HepG2 (cell line): ENCODE measurements around the gene MYL11. TPM values are rescaled to one million over a fixed set of nuclear protein-coding genes. Genes with fewer than 3 reads are reported as not detected.

Source experiments
- ATAC-seq: fragments of 200-7000 bp; cut with Tn5 transposase; 3 replicates; pipeline ENCODE4 v1.9.1; 2020; ENCODE audit warnings: mild to moderate bottlenecking, moderate library complexity
- BruUV-seq: library from RNA; stranded (reverse); fragments of 400-500 nt; replicated peaks from 2 replicates; lab custom pipeline; 2021; lab: Mats Ljungman, UMichigan
- CTCF ChIA-PET: fragments of 300-600 bp; formaldehyde crosslinking; extraction: SDS; loops from one replicate; lab custom pipeline; 2021; ENCODE audit warnings: low total read pairs, inconsistent platforms, low intra/inter-chr PET ratio; lab: Yijun Ruan, JAX
- POLR2A ChIA-PET: fragments of 350-600 bp; sonication (Branson Sonifier 250); formaldehyde crosslinking; loops from one replicate; lab custom pipeline; 2020; ENCODE audit warnings: antibody characterized with exemption, inconsistent platforms; lab: Yijun Ruan, JAX
- DNase-seq: peaks from one replicate; pipeline ENCODE4 v3.0.0-alpha.2; 2015; ENCODE audit warnings: low spot score
- FAIRE-seq: peaks from 3 replicates; lab custom pipeline; 2011; peaks lifted over from hg19 to GRCh38; lab: Jason Lieb, UNC
- H2AFZ ChIP-seq: one replicate; pipeline ENCODE4 v1.6.1; 2011; ENCODE audit warnings: low read length, inconsistent platforms
- H3K27ac ChIP-seq: fragments of 300-600 bp; 3 replicates; pipeline ENCODE4 v1.8.0; 2011; ENCODE audit warnings: mixed run types, mild to moderate bottlenecking, mixed read lengths, low read length, inconsistent platforms; ENCODE audit not compliant: insufficient read depth; ENCODE audit errors: extremely low read length
- H3K27me3 ChIP-seq, 2 experiments: fragments of 200-600 bp in 1 of 2; 2 replicates in 1 of 2; 3 replicates in 1 of 2; pipeline versions ENCODE4 v1.6.0 to v1.8.0; 2011; ENCODE audit warnings: low read length in 2 of 2, mild to moderate bottlenecking in 2 of 2, moderate library complexity in 2 of 2, inconsistent platforms in 1 of 2; ENCODE audit not compliant: insufficient read depth in 2 of 2, control insufficient read depth in 1 of 2
- H3K36me3 ChIP-seq, 2 experiments: fragments of 200-600 bp in 1 of 2; replicated peaks in 1 of 2; 2 replicates in 1 of 2; 3 replicates in 1 of 2; pipeline versions ENCODE4 v1.5.1 to v1.8.0; 2011; ENCODE audit warnings: low read length in 2 of 2, inconsistent platforms in 1 of 2; ENCODE audit not compliant: insufficient read depth in 2 of 2, control insufficient read depth in 1 of 2
- H3K4me1 ChIP-seq: 2 replicates; pipeline ENCODE4 v1.5.1; 2012; ENCODE audit warnings: low read length, inconsistent platforms; ENCODE audit not compliant: insufficient read depth
- H3K4me2 ChIP-seq: 2 replicates; pipeline ENCODE4 v1.6.0; 2011; ENCODE audit warnings: low read depth, low read length, inconsistent platforms
- H3K4me3 ChIP-seq, 3 experiments: fragments of 200-600 bp in 1 of 3; sonication (generic), shearing (Covaris generic) in 1 of 3; replicated peaks in 1 of 3; 2 replicates each; pipeline ENCODE4 v1.5.1; 2011 to 2016; ENCODE audit warnings: low read length in 3 of 3, inconsistent platforms in 2 of 3, low read depth in 2 of 3, mild to moderate bottlenecking in 2 of 3, control low read depth in 1 of 3, mixed read lengths in 1 of 3; ENCODE audit not compliant: insufficient read depth in 1 of 3
- H3K79me2 ChIP-seq: one replicate; pipeline ENCODE4 v1.6.1; 2011; ENCODE audit warnings: low read length, inconsistent platforms; ENCODE audit not compliant: insufficient read depth
- H3K9ac ChIP-seq: 2 replicates; pipeline ENCODE4 v1.6.0; 2011; ENCODE audit warnings: mild to moderate bottlenecking, low read depth, low read length, inconsistent platforms; ENCODE audit not compliant: insufficient read depth
- H3K9me3 ChIP-seq: 2 replicates; pipeline ENCODE4 v1.5.1; 2012; ENCODE audit warnings: mild to moderate bottlenecking, low read length
- H4K20me1 ChIP-seq: 2 replicates; pipeline ENCODE4 v1.6.0; 2011; ENCODE audit warnings: inconsistent platforms, mild to moderate bottlenecking, low read length, moderate library complexity; ENCODE audit not compliant: insufficient read depth
- CCAR2 ChIP-seq: fragments of 200-400 bp; formaldehyde crosslinking; optimal IDR thresholded peaks from 2 replicates; pipeline ENCODE3; 2018; ENCODE audit warnings: low read depth, mild to moderate bottlenecking, low read length, moderate library complexity
- FOXK1 ChIP-seq: sonication (generic); formaldehyde crosslinking; IDR thresholded peaks from 2 replicates; pipeline ENCODE4 v1.4.0; 2020; ENCODE audit warnings: low read depth, missing genetic modification reagents, borderline replicate concordance
- FOXO1 ChIP-seq: sonication (generic); formaldehyde crosslinking; IDR thresholded peaks from 2 replicates; pipeline ENCODE4 v1.4.0; 2020; ENCODE audit warnings: missing genetic modification reagents
- FOXP1 ChIP-seq, 2 experiments: fragments of 450-650 bp in 1 of 2; IDR thresholded peaks; 2 replicates each; pipeline ENCODE4 v1.6.1; 2017 to 2018; ENCODE audit warnings: antibody characterized with exemption in 1 of 2
- FUBP1 ChIP-seq: sonication (generic); formaldehyde crosslinking; IDR thresholded peaks from 2 replicates; pipeline ENCODE4 v1.5.1; 2020; ENCODE audit warnings: missing genetic modification reagents, mild to moderate bottlenecking, borderline replicate concordance
- HMG20B ChIP-seq: conservative IDR thresholded peaks from 2 replicates; pipeline ENCODE4 v1.6.1; 2016; ENCODE audit warnings: missing genetic modification reagents, missing compliant biosample characterization
- PATZ1 ChIP-seq: sonication (generic); formaldehyde crosslinking; IDR thresholded peaks from 2 replicates; pipeline ENCODE4 v1.4.0; 2020; ENCODE audit warnings: missing genetic modification reagents
- PHF8 ChIP-seq: sonication (generic); formaldehyde crosslinking; IDR thresholded peaks from 2 replicates; pipeline ENCODE4 v1.5.0; 2020; ENCODE audit warnings: missing genetic modification reagents
- SNAI1 ChIP-seq: sonication (generic); formaldehyde crosslinking; IDR thresholded peaks from 2 replicates; pipeline ENCODE4 v1.5.0; 2020; ENCODE audit warnings: mild to moderate bottlenecking, missing genetic modification reagents, borderline replicate concordance
- ZBTB21 ChIP-seq: sonication (generic); formaldehyde crosslinking; IDR thresholded peaks from 2 replicates; pipeline ENCODE4 v1.4.0; 2020; ENCODE audit warnings: missing genetic modification reagents
- ZBTB7B ChIP-seq: sonication (generic); formaldehyde crosslinking; IDR thresholded peaks from 2 replicates; pipeline ENCODE4 v1.4.0; 2020; ENCODE audit warnings: missing genetic modification reagents
- ZFP82 ChIP-seq: sonication (generic); formaldehyde crosslinking; IDR thresholded peaks from 2 replicates; pipeline ENCODE4 v1.5.1; 2020; ENCODE audit warnings: mild to moderate bottlenecking, missing genetic modification reagents, borderline replicate concordance
- WGBS: methylation state at CpG from one replicate; pipeline ENCODE4 v1.1.6; 2017; ENCODE audit warnings: low lambda C conversion rate; 5-methylcytosine and 5-hydroxymethylcytosine counted together
- in situ Hi-C: cut with HindIII; loops from 2 replicates; pipeline ENCODE4 v1.10.0; 2017; ENCODE audit warnings: low pct_unique_long_range_greater_than_20kb; ENCODE audit not compliant: extremely low pct_ligation_motif_present
- intact Hi-C: fragments of 100-400 bp; cut with micrococcal nuclease; formaldehyde crosslinking; loops from one replicate; pipeline ENCODE4 v1.10.0; 2022; ENCODE audit not compliant: unreplicated experiment
- polyA plus RNA-seq, 8 experiments: library from polyadenylated mRNA; depleted of rRNA in 3 of 8; stranded (reverse) in 7 of 8; unstranded in 1 of 8; fragments of >200 nt; fragmentation: Illumina TruSeq in 4 of 8; extraction: Trizol in 4 of 8; gene quantifications; 2 replicates each; pipeline versions ENCODE4 v1.2.1 to v1.2.3, GENCODE V29; 2011 to 2016; ENCODE audit warnings: low read depth in 4 of 8, missing spikeins in 1 of 8, mixed read lengths in 1 of 8; ENCODE audit not compliant: insufficient read depth in 1 of 8
- total RNA-seq, 5 experiments: library from RNA; depleted of rRNA; stranded (reverse); fragments of >200 nt; fragmentation: Illumina TruSeq; extraction: Trizol; gene quantifications; 2 replicates each; pipeline ENCODE4 v1.2.3, GENCODE V29; 2016; ENCODE audit warnings: low read depth in 1 of 5
- TF ChIP-seq, protein P1 (sequence below): sonication (generic); formaldehyde crosslinking; IDR thresholded peaks from 2 replicates; pipeline ENCODE4 v1.4.0; 2020; ENCODE audit warnings: missing genetic modification reagents
- TF ChIP-seq, protein P2 (sequence below): sonication (generic); formaldehyde crosslinking; IDR thresholded peaks from 2 replicates; pipeline ENCODE4 v1.5.0; 2020; ENCODE audit warnings: mild to moderate bottlenecking, missing genetic modification reagents, moderate library complexity

The MYL11 gene
- total and polyA plus RNA-seq, 2 of the 13 experiments (the other 11 are each of a cell fraction or from before 2014, with no cell fraction given): not detected

GRCh38 chr16:30352488-30353401 is 21.9 kb upstream of the MYL11 start:
- Histone ChIP-seq H3K79me2 (peaks cover 23% of the 10 kb centered on the region), H3K27ac (peak overlapping the region; percentile 3), H3K36me3 (peaks cover 3 to 30% of the 10 kb centered on the region in 2 experiments; a peak in 4 of 5 replicates), H2AFZ (no peak overlapping the region), H3K4me2 (peak overlapping the region; percentile 37), H3K27me3 (no peaks in the 10 kb centered on the region; a peak in 1 of 5 replicates), H3K9ac (no peak overlapping the region), H3K9me3 (no peaks in the 10 kb centered on the region), H3K4me3 (no peak overlapping the region; a peak in 1 of 6 replicates), H4K20me1 (no peaks in the 10 kb centered on the region), H3K4me1 (peaks cover 56% of the 10 kb centered on the region)
- in situ Hi-C loops: loop anchor here (10.0 kb wide), 1 partner anchor 262 kb away; the partner anchor contains the start of gene ZNF689
- WGBS: 83% methylated on average over 14 of the region's 14 CpGs
- FAIRE-seq (peak; percentile 71), ATAC-seq (peak; percentile 31), DNase-seq (peak; percentile 68)
- no TSS peak for BruUV-seq
- ChIA-PET CTCF (interaction anchor here (0.8 to 2.4 kb wide), 3 partner anchors 17 to 276 kb away, joined by 3 to 10 read pairs (median 3); no protein-coding TSS in a partner anchor), POLR2A (interaction anchor here (1.3 to 4.9 kb wide), 5 partner anchors 11 to 57 kb away, joined by 3 to 36 read pairs (median 4); partner anchors contain the start of gene ZNF771)
- intact Hi-C loops: no loop called here
- TF ChIP-seq FUBP1 (CRISPR knock-in tag): no peak
- no peak for TF ChIP-seq ZBTB21 (CRISPR knock-in tag)
- TF ChIP-seq HMG20B: 0 out of 2 replicates have a peak, but pooled peaks have one; percentile 27
- peak; percentile 55; the same call in 1 of the 2 replicates for TF ChIP-seq FOXK1 (CRISPR knock-in tag)
- TF ChIP-seq PHF8: peak; percentile 37; the same call in 1 of the 2 replicates
- TF ChIP-seq FOXO1 (CRISPR knock-in tag): peak; percentile 57; the same call in 1 of the 2 replicates
- peak; percentile 84 for TF ChIP-seq PATZ1 (CRISPR knock-in tag)
- TF ChIP-seq, protein P1, sequence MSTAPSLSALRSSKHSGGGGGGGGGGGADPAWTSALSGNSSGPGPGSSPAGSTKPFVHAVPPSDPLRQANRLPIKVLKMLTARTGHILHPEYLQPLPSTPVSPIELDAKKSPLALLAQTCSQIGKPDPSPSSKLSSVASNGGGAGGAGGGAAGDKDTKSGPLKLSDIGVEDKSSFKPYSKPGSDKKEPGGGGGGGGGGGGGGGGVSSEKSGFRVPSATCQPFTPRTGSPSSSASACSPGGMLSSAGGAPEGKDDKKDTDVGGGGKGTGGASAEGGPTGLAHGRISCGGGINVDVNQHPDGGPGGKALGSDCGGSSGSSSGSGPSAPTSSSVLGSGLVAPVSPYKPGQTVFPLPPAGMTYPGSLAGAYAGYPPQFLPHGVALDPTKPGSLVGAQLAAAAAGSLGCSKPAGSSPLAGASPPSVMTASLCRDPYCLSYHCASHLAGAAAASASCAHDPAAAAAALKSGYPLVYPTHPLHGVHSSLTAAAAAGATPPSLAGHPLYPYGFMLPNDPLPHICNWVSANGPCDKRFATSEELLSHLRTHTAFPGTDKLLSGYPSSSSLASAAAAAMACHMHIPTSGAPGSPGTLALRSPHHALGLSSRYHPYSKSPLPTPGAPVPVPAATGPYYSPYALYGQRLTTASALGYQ (CRISPR knock-in tag): no peak
- no peak for TF ChIP-seq ZFP82 (CRISPR knock-in tag)
- TF ChIP-seq FOXP1 (IDR thresholded peaks at IDR 0.05): no peak
- TF ChIP-seq FOXP1 (CRISPR knock-in tag; IDR thresholded peaks at IDR 0.05): no peak
- TF ChIP-seq CCAR2: no peak
- TF ChIP-seq ZBTB7B (CRISPR knock-in tag): peak; percentile 65; the same call in 1 of the 2 replicates
- TF ChIP-seq SNAI1 (CRISPR knock-in tag): no peak
- TF ChIP-seq, protein P2, sequence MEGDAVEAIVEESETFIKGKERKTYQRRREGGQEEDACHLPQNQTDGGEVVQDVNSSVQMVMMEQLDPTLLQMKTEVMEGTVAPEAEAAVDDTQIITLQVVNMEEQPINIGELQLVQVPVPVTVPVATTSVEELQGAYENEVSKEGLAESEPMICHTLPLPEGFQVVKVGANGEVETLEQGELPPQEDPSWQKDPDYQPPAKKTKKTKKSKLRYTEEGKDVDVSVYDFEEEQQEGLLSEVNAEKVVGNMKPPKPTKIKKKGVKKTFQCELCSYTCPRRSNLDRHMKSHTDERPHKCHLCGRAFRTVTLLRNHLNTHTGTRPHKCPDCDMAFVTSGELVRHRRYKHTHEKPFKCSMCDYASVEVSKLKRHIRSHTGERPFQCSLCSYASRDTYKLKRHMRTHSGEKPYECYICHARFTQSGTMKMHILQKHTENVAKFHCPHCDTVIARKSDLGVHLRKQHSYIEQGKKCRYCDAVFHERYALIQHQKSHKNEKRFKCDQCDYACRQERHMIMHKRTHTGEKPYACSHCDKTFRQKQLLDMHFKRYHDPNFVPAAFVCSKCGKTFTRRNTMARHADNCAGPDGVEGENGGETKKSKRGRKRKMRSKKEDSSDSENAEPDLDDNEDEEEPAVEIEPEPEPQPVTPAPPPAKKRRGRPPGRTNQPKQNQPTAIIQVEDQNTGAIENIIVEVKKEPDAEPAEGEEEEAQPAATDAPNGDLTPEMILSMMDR (CRISPR knock-in tag): peak; percentile 66
